Esophagus muscularis mucosa (tissue), 4 donors: ENCODE results near the gene ST6GALNAC3. TPM values are rescaled to one million over a fixed set of nuclear protein-coding genes. Genes with fewer than 3 reads are reported as not detected.

ENCODE experiments used
- DNase-seq: peaks from one replicate; pipeline ENCODE4 v3.0.0-alpha.2; 2017; ENCODE audit errors: extremely low spot score
- H3K27ac ChIP-seq, 4 donors: fragments of 200-600 bp; sonication (generic); replicated peaks in 1 of 4; 1 replicate in 3 of 4; 2 replicates in 1 of 4; pipeline ENCODE4 v1.5.1; 2016 to 2019; ENCODE audit warnings: mild to moderate bottlenecking in 1 of 4
- H3K27me3 ChIP-seq, 4 donors: fragments of 200-600 bp; sonication (generic); one replicate each; pipeline versions ENCODE4 v1.5.1 to v1.6.0; 2016 to 2019
- H3K36me3 ChIP-seq, 4 donors: fragments of 200-600 bp; sonication (generic); one replicate each; pipeline ENCODE4 v1.5.1; 2016 to 2019
- H3K4me1 ChIP-seq, 4 donors: fragments of 200-600 bp; sonication (generic); one replicate each; pipeline ENCODE4 v1.5.1; 2016 to 2019
- H3K4me3 ChIP-seq, 4 donors: fragments of 200-600 bp; sonication (generic); 1 replicate in 2 of 4; 2 replicates in 2 of 4; pipeline ENCODE4 v1.5.1; 2016 to 2019; ENCODE audit warnings: mild to moderate bottlenecking in 4 of 4, moderate library complexity in 1 of 4
- H3K9me3 ChIP-seq, 4 donors: fragments of 200-600 bp; sonication (generic); 1 replicate in 3 of 4; 2 replicates in 1 of 4; pipeline ENCODE4 v1.5.1; 2016 to 2019
- EP300 ChIP-seq: sonication (generic); formaldehyde crosslinking; IDR thresholded peaks from one replicate; pipeline ENCODE4 v1.6.1; 2017; ENCODE audit warnings: antibody characterized with exemption
- POLR2A ChIP-seq: fragments of 450-650 bp; IDR thresholded peaks from one replicate; pipeline ENCODE4 v1.6.1; 2017; ENCODE audit warnings: antibody characterized with exemption, moderate library complexity, mild to moderate bottlenecking, low read depth
- POLR2AphosphoS5 ChIP-seq, 2 donors: sonication (generic); formaldehyde crosslinking; IDR thresholded peaks; one replicate each; pipeline ENCODE4 v1.6.1; 2017; ENCODE audit warnings: antibody characterized with exemption in 2 of 2
- WGBS: methylation state at CpG from one replicate; pipeline ENCODE4 v1.1.5; 2018; 5-methylcytosine and 5-hydroxymethylcytosine counted together
- intact Hi-C: fragments of 100-400 bp; cut with DNase I; formaldehyde crosslinking; loops from one replicate; pipeline ENCODE4 v1.15.1; 2023
- total RNA-seq, 4 donors: library from RNA; depleted of rRNA; stranded (reverse); fragments of >200 nt; gene quantifications; one replicate each; pipeline versions ENCODE4 v1.1.0 to v1.2.1, GENCODE V29; 2016
- TF ChIP-seq, protein P1 (sequence below), 3 experiments: fragments of 200-600 bp in 2 of 3; fragments of 450-650 bp in 1 of 3; sonication (generic) in 2 of 3; IDR thresholded peaks; one replicate each; pipeline ENCODE4 v1.5.1; 2017 to 2019; ENCODE audit warnings: antibody characterized with exemption in 3 of 3, mild to moderate bottlenecking in 2 of 3, moderate library complexity in 1 of 3

The ST6GALNAC3 gene
- total RNA-seq, 4 donors from 2014 or later = 2.1 to 6.8 (median 4.8) TPM

- DNase-seq = no peak
- Histone ChIP-seq H3K4me3 (no peak overlapping the region), H3K36me3 (no peaks in the 10 kb centered on the region), H3K27me3 (no peaks in the 10 kb centered on the region), H3K27ac (no peak overlapping the region), H3K4me1 (no peaks in the 10 kb centered on the region), H3K9me3 (no peaks in the 10 kb centered on the region)
- 99% methylated on average over 3 of the region's 3 CpGs for WGBS
- intact Hi-C loops = no loop called here
- TF ChIP-seq POLR2A (no peak), EP300 (no peak), POLR2AphosphoS5 (IDR thresholded peaks at IDR 0.05) (no peak)
- TF ChIP-seq, protein P1, sequence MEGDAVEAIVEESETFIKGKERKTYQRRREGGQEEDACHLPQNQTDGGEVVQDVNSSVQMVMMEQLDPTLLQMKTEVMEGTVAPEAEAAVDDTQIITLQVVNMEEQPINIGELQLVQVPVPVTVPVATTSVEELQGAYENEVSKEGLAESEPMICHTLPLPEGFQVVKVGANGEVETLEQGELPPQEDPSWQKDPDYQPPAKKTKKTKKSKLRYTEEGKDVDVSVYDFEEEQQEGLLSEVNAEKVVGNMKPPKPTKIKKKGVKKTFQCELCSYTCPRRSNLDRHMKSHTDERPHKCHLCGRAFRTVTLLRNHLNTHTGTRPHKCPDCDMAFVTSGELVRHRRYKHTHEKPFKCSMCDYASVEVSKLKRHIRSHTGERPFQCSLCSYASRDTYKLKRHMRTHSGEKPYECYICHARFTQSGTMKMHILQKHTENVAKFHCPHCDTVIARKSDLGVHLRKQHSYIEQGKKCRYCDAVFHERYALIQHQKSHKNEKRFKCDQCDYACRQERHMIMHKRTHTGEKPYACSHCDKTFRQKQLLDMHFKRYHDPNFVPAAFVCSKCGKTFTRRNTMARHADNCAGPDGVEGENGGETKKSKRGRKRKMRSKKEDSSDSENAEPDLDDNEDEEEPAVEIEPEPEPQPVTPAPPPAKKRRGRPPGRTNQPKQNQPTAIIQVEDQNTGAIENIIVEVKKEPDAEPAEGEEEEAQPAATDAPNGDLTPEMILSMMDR (IDR thresholded peaks at IDR 0.05) = no peak
These were observed 279.7 kb downstream of the ST6GALNAC3 start for GRCh38 chr1:76354236-76354635.

DNA sequence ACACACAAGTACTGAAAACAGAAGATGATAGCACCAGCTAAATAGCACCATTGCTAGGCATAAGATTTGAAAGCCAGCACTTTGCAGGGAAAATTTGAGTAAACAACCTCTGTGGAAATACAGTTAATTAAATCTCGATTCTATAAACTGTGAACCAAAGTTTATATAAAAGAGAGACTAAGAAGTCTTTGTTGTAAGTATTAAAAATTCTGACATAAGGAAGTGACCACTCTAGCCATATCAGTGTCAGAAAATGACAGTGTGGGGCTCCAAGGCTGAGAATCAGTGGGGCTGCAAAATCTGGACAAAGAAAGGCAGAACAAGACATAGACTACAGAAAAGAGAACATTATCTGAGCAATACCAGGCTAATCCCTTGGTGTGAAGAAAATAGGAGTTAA lies 292.2 kb downstream of the ST6GALNAC3 start:
- Histone ChIP-seq H3K27me3 (no peaks in the 10 kb centered on the region), H3K36me3 (no peaks in the 10 kb centered on the region), H3K4me1 (no peaks in the 10 kb centered on the region), H3K27ac (no peak overlapping the region), H3K9me3 (no peaks in the 10 kb centered on the region), H3K4me3 (no peak overlapping the region)
- TF ChIP-seq POLR2A (no peak), POLR2AphosphoS5 (IDR thresholded peaks at IDR 0.05) (no peak)
- TF ChIP-seq, protein P1 (IDR thresholded peaks at IDR 0.05) = no peak
- no peak for DNase-seq
- intact Hi-C loops = no loop called here
- 47% methylated on average over 1 of the region's 1 CpG for WGBS

GRCh38 chr1:76371941-76372340 lies 297.4 kb downstream of the ST6GALNAC3 start:
- 87% methylated on average over 3 of the region's 3 CpGs for WGBS
- intact Hi-C loops = no loop called here
- H3K27ac ChIP-seq = no peak overlapping the region
- H3K9me3 ChIP-seq = no peaks in the 10 kb centered on the region
- no peaks in the 10 kb centered on the region for H3K36me3 ChIP-seq
- H3K4me1 ChIP-seq = no peaks in the 10 kb centered on the region
- H3K27me3 ChIP-seq = no peaks in the 10 kb centered on the region
- no peak for DNase-seq
- TF ChIP-seq, protein P1 (IDR thresholded peaks at IDR 0.05) = no peak
- no peak for TF ChIP-seq EP300
- no peak for TF ChIP-seq POLR2AphosphoS5 (IDR thresholded peaks at IDR 0.05)
- no peak for TF ChIP-seq POLR2A
- H3K4me3 ChIP-seq = no peak overlapping the region

DNA sequence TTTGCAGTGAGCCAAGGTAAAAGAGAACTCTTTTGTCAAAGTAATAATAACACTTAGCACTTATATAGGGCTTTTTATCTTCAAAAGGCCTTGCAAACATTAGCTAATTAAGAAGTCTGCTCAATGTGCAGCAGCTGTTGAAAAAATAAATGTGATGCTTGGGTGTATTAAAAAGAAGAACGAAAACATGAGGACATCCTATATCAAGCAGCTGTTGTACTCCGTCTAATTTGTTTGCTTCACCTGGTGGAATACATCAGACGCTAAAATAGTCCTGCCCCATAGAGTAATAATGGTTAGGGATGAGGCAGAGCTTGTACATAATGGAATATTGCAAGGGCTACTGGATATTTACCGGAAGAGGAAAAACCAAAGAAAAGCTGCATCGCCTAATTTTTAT lies 299.5 kb downstream of the ST6GALNAC3 start:
- no peak for DNase-seq
- Histone ChIP-seq H3K27me3 (no peaks in the 10 kb centered on the region), H3K9me3 (no peaks in the 10 kb centered on the region), H3K27ac (no peak overlapping the region), H3K4me3 (no peak overlapping the region), H3K36me3 (no peaks in the 10 kb centered on the region), H3K4me1 (no peaks in the 10 kb centered on the region)
- no peak for TF ChIP-seq EP300
- no peak for TF ChIP-seq POLR2A
- TF ChIP-seq, protein P1 (IDR thresholded peaks at IDR 0.05) = no peak
- no peak for TF ChIP-seq POLR2AphosphoS5 (IDR thresholded peaks at IDR 0.05)
- intact Hi-C loops = no loop called here
- 87% methylated on average over 5 of the region's 5 CpGs for WGBS

DNA sequence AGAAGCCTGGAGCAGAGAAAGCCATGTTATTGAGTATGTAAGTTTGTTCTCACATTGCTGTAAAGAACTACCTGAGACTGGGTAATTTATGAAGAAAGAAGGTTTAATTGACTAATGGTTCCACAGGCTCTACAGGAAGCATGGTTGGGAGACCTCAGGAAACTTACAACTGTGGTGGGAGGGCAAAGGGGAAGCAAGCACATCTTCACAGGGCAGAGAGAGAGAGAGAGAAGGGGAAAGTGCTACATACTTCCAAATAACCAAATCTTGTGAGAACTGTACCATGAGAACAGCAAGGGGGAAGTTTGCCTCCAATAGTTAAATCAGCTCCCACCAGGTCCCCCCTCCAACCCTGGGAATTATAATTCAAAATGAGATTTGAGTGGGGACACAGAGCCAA lies 302.7 kb downstream of the ST6GALNAC3 start:
- no peak for DNase-seq
- Histone ChIP-seq H3K4me3 (no peak overlapping the region), H3K36me3 (no peaks in the 10 kb centered on the region), H3K9me3 (no peaks in the 10 kb centered on the region), H3K4me1 (peaks cover 0 to 7% (median 2%) of the 10 kb centered on the region in 4 donors), H3K27me3 (no peaks in the 10 kb centered on the region), H3K27ac (no peak overlapping the region)
- TF ChIP-seq POLR2AphosphoS5 (IDR thresholded peaks at IDR 0.05) = no peak
- TF ChIP-seq POLR2A = no peak
- TF ChIP-seq EP300 = no peak
- TF ChIP-seq, protein P1 (IDR thresholded peaks at IDR 0.05) = no peak
- intact Hi-C loops = no loop called here
